ENCODE results near the gene AOC2.

DNA sequence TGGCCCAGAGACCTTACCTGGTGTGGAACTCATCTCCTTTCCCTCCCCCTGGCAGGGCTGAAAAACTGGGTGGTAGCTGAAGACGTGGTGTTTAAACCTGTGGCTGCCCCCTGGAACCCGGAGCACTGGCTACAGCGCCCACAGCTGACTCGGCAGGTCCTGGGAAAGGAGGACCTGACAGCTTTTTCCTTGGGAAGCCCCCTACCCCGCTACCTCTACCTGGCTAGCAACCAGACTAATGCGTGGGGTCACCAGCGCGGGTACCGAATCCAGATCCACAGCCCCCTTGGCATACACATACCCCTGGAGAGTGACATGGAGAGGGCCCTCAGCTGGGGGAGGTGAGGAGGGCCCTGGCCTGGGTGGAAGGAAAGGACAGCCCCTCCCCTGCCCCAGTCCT is 4.7 kb downstream of the AOC2 start:
- TF ChIP-seq, protein P1, sequence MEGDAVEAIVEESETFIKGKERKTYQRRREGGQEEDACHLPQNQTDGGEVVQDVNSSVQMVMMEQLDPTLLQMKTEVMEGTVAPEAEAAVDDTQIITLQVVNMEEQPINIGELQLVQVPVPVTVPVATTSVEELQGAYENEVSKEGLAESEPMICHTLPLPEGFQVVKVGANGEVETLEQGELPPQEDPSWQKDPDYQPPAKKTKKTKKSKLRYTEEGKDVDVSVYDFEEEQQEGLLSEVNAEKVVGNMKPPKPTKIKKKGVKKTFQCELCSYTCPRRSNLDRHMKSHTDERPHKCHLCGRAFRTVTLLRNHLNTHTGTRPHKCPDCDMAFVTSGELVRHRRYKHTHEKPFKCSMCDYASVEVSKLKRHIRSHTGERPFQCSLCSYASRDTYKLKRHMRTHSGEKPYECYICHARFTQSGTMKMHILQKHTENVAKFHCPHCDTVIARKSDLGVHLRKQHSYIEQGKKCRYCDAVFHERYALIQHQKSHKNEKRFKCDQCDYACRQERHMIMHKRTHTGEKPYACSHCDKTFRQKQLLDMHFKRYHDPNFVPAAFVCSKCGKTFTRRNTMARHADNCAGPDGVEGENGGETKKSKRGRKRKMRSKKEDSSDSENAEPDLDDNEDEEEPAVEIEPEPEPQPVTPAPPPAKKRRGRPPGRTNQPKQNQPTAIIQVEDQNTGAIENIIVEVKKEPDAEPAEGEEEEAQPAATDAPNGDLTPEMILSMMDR (IDR thresholded peaks at IDR 0.05; ENCODE audit: low read depth, low read length) = no peak
- no peak for TF ChIP-seq EZH2phosphoT487 (IDR thresholded peaks at IDR 0.05; ENCODE audit: low read depth)
